BLaER1 treated with 17β-estradiol and CSF1 and Interleukin-3, amounts not matched to agents 10 nM and 100 nM (cell line): ENCODE data around the gene CTNNA3.

Experiments used
- H3K27ac ChIP-seq, 11 experiments: shearing (Covaris generic); formaldehyde crosslinking; 2 replicates each; pipeline ENCODE4 v1.8.1; 2022
- H3K27me3 ChIP-seq, 11 experiments: shearing (Covaris generic); formaldehyde crosslinking; 2 replicates each; pipeline ENCODE4 v1.8.1; 2022
- H3K36me3 ChIP-seq, 11 experiments: shearing (Covaris generic); formaldehyde crosslinking; 2 replicates each; pipeline ENCODE4 v1.8.1; 2022
- H3K4me1 ChIP-seq, 10 experiments: shearing (Covaris generic); formaldehyde crosslinking; 2 replicates each; pipeline ENCODE4 v1.8.1; 2022
- H3K4me2 ChIP-seq, 11 experiments: shearing (Covaris generic); formaldehyde crosslinking; 2 replicates each; pipeline ENCODE4 v1.8.1; 2022
- H3K4me3 ChIP-seq, 10 experiments: shearing (Covaris generic); formaldehyde crosslinking; 2 replicates each; pipeline ENCODE4 v1.8.1; 2022
- H3K9ac ChIP-seq, 11 experiments: shearing (Covaris generic); formaldehyde crosslinking; 2 replicates each; pipeline ENCODE4 v1.8.1; 2022
- H3K9me3 ChIP-seq, 11 experiments: shearing (Covaris generic); formaldehyde crosslinking; replicated peaks in 1 of 11; 2 replicates each; pipeline ENCODE4 v1.8.1; 2022
- H4K20me1 ChIP-seq, 11 experiments: shearing (Covaris generic); formaldehyde crosslinking; 2 replicates each; pipeline ENCODE4 v1.8.1; 2022
- Cebpa-rat ChIP-seq, 11 experiments: shearing (Covaris generic); IDR thresholded peaks; 2 replicates each; pipeline ENCODE4 v1.8.1; 2022

CTNNA3 gene

GRCh38 chr10:67110286-67110685 is 585.7 kb downstream of the CTNNA3 start:
- Histone ChIP-seq H3K4me1 (no peaks in the 10 kb centered on the region; a peak in 1 of 20 replicates), H3K27ac (no peak overlapping the region), H4K20me1 (no peaks in the 10 kb centered on the region), H3K36me3 (no peaks in the 10 kb centered on the region), H3K4me2 (no peak overlapping the region), H3K27me3 (no peaks in the 10 kb centered on the region), H3K4me3 (no peak overlapping the region), H3K9ac (no peak overlapping the region), H3K9me3 (peaks cover 0 to 4% (median 0%) of the 10 kb centered on the region in 11 experiments; a peak in 1 of 22 replicates)
- no peak for TF ChIP-seq Cebpa-rat (IDR thresholded peaks at IDR 0.05)

GRCh38 chr10:67107670-67108069 is 588.3 kb downstream of the CTNNA3 start:
- no peaks in the 10 kb centered on the region for H3K27me3 ChIP-seq
- H3K36me3 ChIP-seq: no peaks in the 10 kb centered on the region
- H3K27ac ChIP-seq: no peak overlapping the region
- no peak overlapping the region for H3K4me2 ChIP-seq
- H3K4me3 ChIP-seq: no peak overlapping the region
- H3K9me3 ChIP-seq: peaks cover 0 to 4% (median 0%) of the 10 kb centered on the region in 11 experiments; a peak in 1 of 22 replicates
- no peaks in the 10 kb centered on the region for H3K4me1 ChIP-seq
- no peaks in the 10 kb centered on the region for H4K20me1 ChIP-seq
- no peak overlapping the region for H3K9ac ChIP-seq
- TF ChIP-seq Cebpa-rat (IDR thresholded peaks at IDR 0.05): no peak

- Histone ChIP-seq H3K4me2 (no peak overlapping the region), H4K20me1 (no peaks in the 10 kb centered on the region), H3K4me3 (no peak overlapping the region), H3K9me3 (no peaks in the 10 kb centered on the region), H3K27me3 (no peaks in the 10 kb centered on the region), H3K36me3 (no peaks in the 10 kb centered on the region), H3K4me1 (no peaks in the 10 kb centered on the region), H3K27ac (no peak overlapping the region), H3K9ac (no peak overlapping the region)
- TF ChIP-seq Cebpa-rat (IDR thresholded peaks at IDR 0.05): no peak
Observed at GRCh38 chr10:67100951-67101350, 595.0 kb downstream of the CTNNA3 start.

- Histone ChIP-seq H3K4me1 (no peaks in the 10 kb centered on the region), H3K4me3 (no peak overlapping the region), H3K9ac (no peak overlapping the region), H3K9me3 (no peaks in the 10 kb centered on the region), H3K36me3 (no peaks in the 10 kb centered on the region), H3K27ac (no peak overlapping the region), H3K4me2 (no peak overlapping the region), H3K27me3 (no peaks in the 10 kb centered on the region), H4K20me1 (no peaks in the 10 kb centered on the region)
- TF ChIP-seq Cebpa-rat (IDR thresholded peaks at IDR 0.05): no peak
Observed at GRCh38 chr10:67098461-67098860, 597.5 kb downstream of the CTNNA3 start.

- Histone ChIP-seq H3K9me3 (no peaks in the 10 kb centered on the region), H3K4me3 (no peak overlapping the region), H3K9ac (no peak overlapping the region), H3K36me3 (no peaks in the 10 kb centered on the region), H3K4me1 (no peaks in the 10 kb centered on the region), H3K4me2 (no peak overlapping the region), H3K27me3 (no peaks in the 10 kb centered on the region), H3K27ac (no peak overlapping the region), H4K20me1 (no peaks in the 10 kb centered on the region)
- no peak for TF ChIP-seq Cebpa-rat (IDR thresholded peaks at IDR 0.05)
Observed at GRCh38 chr10:67095531-67095930, 600.5 kb downstream of the CTNNA3 start.

GRCh38 chr10:67088036-67088435 is 608.0 kb downstream of the CTNNA3 start:
- TF ChIP-seq Cebpa-rat (IDR thresholded peaks at IDR 0.05): no peak
- H3K4me3 ChIP-seq: no peak overlapping the region
- no peaks in the 10 kb centered on the region for H3K27me3 ChIP-seq
- no peak overlapping the region for H3K27ac ChIP-seq
- H3K9me3 ChIP-seq: no peaks in the 10 kb centered on the region
- no peak overlapping the region for H3K9ac ChIP-seq
- no peak overlapping the region for H3K4me2 ChIP-seq
- no peaks in the 10 kb centered on the region for H3K36me3 ChIP-seq
- no peaks in the 10 kb centered on the region for H4K20me1 ChIP-seq
- no peaks in the 10 kb centered on the region for H3K4me1 ChIP-seq

GRCh38 chr10:67087135-67087425 is 608.9 kb downstream of the CTNNA3 start:
- Histone ChIP-seq H3K4me1 (no peaks in the 10 kb centered on the region), H3K4me2 (no peak overlapping the region), H3K9me3 (no peaks in the 10 kb centered on the region), H3K27me3 (no peaks in the 10 kb centered on the region), H3K4me3 (no peak overlapping the region), H3K36me3 (no peaks in the 10 kb centered on the region), H3K27ac (no peak overlapping the region), H3K9ac (no peak overlapping the region), H4K20me1 (no peaks in the 10 kb centered on the region)
- no peak for TF ChIP-seq Cebpa-rat (IDR thresholded peaks at IDR 0.05)

GRCh38 chr10:67086327-67087134 is 609.5 kb downstream of the CTNNA3 start:
- no peak overlapping the region for H3K4me2 ChIP-seq
- no peaks in the 10 kb centered on the region for H3K27me3 ChIP-seq
- H3K9me3 ChIP-seq: no peaks in the 10 kb centered on the region
- no peaks in the 10 kb centered on the region for H3K4me1 ChIP-seq
- H3K9ac ChIP-seq: no peak overlapping the region
- no peaks in the 10 kb centered on the region for H4K20me1 ChIP-seq
- H3K36me3 ChIP-seq: no peaks in the 10 kb centered on the region
- H3K4me3 ChIP-seq: no peak overlapping the region
- no peak overlapping the region for H3K27ac ChIP-seq
- TF ChIP-seq Cebpa-rat (IDR thresholded peaks at IDR 0.05): no peak

- H3K4me3 ChIP-seq: no peak overlapping the region
- no peaks in the 10 kb centered on the region for H3K9me3 ChIP-seq
- no peak for TF ChIP-seq Cebpa-rat (IDR thresholded peaks at IDR 0.05)
- H4K20me1 ChIP-seq: no peaks in the 10 kb centered on the region
- no peaks in the 10 kb centered on the region for H3K4me1 ChIP-seq
- no peaks in the 10 kb centered on the region for H3K27me3 ChIP-seq
- no peak overlapping the region for H3K27ac ChIP-seq
- no peaks in the 10 kb centered on the region for H3K36me3 ChIP-seq
- no peak overlapping the region for H3K4me2 ChIP-seq
- no peak overlapping the region for H3K9ac ChIP-seq
Observed at GRCh38 chr10:67079126-67079525, 616.9 kb downstream of the CTNNA3 start.

- H3K27ac ChIP-seq: no peak overlapping the region
- no peak overlapping the region for H3K9ac ChIP-seq
- TF ChIP-seq Cebpa-rat (IDR thresholded peaks at IDR 0.05): no peak
- H4K20me1 ChIP-seq: no peaks in the 10 kb centered on the region
- H3K4me1 ChIP-seq: no peaks in the 10 kb centered on the region
- no peaks in the 10 kb centered on the region for H3K27me3 ChIP-seq
- H3K4me2 ChIP-seq: no peak overlapping the region
- H3K4me3 ChIP-seq: no peak overlapping the region
- H3K36me3 ChIP-seq: no peaks in the 10 kb centered on the region
- no peaks in the 10 kb centered on the region for H3K9me3 ChIP-seq
Observed at GRCh38 chr10:67077376-67077775, 618.6 kb downstream of the CTNNA3 start.
